Hematopoietic multipotent progenitor cell (in vitro differentiated cells): Measurements from ENCODE around the gene UGT1A4. TPM values are rescaled to one million over a fixed set of nuclear protein-coding genes. Genes with fewer than 3 reads are reported as not detected.

ENCODE experiments used
- total RNA-seq: library from RNA; depleted of rRNA; stranded (reverse); fragments of >200 nt; gene quantifications from one replicate; pipeline ENCODE4 v1.2.3, GENCODE V29; 2012

UGT1A4 gene
- total RNA-seq, 1 donor, result not detected

Other genes with a start within 250 kb of the UGT1A4 start
- gene USP40, start 152.0 kb upstream of the UGT1A4 start, total RNA-seq, result 13.2 TPM
- gene UGT1A8, start 101.1 kb upstream of the UGT1A4 start, total RNA-seq, result under 0.01 TPM
- gene UGT1A10, start 82.3 kb upstream of the UGT1A4 start, total RNA-seq, result under 0.01 TPM
- gene UGT1A9, start 46.8 kb upstream of the UGT1A4 start, total RNA-seq, result under 0.01 TPM
- gene UGT1A7, start 36.8 kb upstream of the UGT1A4 start, total RNA-seq, result not detected
- gene UGT1A6, start 25.8 kb upstream of the UGT1A4 start, total RNA-seq, result 0.27 TPM
- gene UGT1A5, start 5.8 kb upstream of the UGT1A4 start, total RNA-seq, result not detected
- not detected for gene UGT1A3, start 10.3 kb downstream of the UGT1A4 start, total RNA-seq
- not detected for gene UGT1A1, start 41.5 kb downstream of the UGT1A4 start, total RNA-seq
- gene MROH2A, start 59.6 kb downstream of the UGT1A4 start, total RNA-seq, result not detected
- gene HJURP, start 135.8 kb downstream of the UGT1A4 start, total RNA-seq, result 1.9 TPM
- not detected for gene TRPM8, start 198.6 kb downstream of the UGT1A4 start, total RNA-seq